Measurements from ENCODE around the gene BTBD10. TPM values are rescaled to one million over a fixed set of nuclear protein-coding genes. Genes with fewer than 3 reads are reported as not detected.

The BTBD10 gene
- total and polyA plus RNA-seq, 2 of the 13 experiments (the other 11 are each of a cell fraction or from before 2014, with no cell fraction given): 9.8 to 26.6 TPM

DNA sequence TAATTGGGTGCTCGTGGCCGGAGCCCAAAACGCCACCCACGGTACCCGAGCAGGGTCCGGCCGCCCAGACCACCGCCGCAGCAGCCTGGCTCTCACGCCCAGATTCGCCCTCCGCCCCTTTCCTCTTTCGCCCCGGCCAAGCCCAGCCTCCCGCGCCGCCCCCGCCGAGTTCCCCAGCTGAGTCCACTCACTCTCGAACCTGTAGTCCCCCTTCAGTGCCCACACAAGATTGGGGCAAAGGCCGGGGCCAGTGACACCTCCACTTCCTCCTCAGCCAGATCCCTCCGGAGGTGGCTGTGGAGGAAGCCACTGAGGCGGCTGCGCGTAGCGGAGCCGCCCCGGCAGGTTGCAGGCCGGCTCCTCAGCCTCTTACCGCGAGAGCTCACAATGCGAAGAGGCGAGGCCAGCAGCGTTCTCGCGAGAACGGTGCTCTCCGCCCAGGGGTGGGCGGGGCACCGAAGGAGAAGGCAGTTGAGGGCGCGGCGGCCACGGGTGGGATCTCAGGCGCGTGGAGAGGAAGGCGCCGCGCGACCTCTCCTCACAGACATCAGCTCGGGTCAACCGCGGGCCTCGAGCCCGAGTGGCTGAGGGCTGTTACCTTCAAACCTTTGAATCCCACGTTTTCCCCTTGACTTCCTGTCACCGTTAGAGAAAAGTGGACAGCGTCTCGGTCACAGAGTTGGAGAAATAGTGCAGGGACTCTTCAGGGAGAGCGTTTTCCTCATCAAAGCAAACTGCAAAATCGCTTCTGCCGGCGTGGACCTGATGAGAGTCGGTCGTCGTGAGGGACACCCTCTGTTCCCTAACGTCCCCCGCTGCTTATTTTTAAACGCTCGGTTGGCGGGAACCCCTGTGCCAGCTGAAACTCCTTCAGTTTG lies at the start of gene BTBD10 (continued):
- TF ChIP-seq ZNF441 (CRISPR knock-in tag; IDR thresholded peaks at IDR 0.05; ENCODE audit: borderline replicate concordance) (peak; percentile 44; the same call in 1 of the 2 replicates), NR2C2 (CRISPR knock-in tag; IDR thresholded peaks at IDR 0.05; ENCODE audit: borderline replicate concordance) (peak; percentile 34; the same call in 1 of the 2 replicates), ZNF567 (CRISPR knock-in tag; IDR thresholded peaks at IDR 0.05; ENCODE audit: borderline replicate concordance) (no peak), NCOA5 (CRISPR knock-in tag; IDR thresholded peaks at IDR 0.05) (no peak), SATB2 (CRISPR knock-in tag; IDR thresholded peaks at IDR 0.05) (no peak), ZFX (CRISPR knock-in tag; IDR thresholded peaks at IDR 0.05; ENCODE audit: low read depth) (peak; percentile 93), NFATC3 (CRISPR knock-in tag; IDR thresholded peaks at IDR 0.05) (peak; percentile 67; the same call in 1 of the 2 replicates), ZNF543 (CRISPR knock-in tag; IDR thresholded peaks at IDR 0.05) (0 out of 2 replicates have a peak, but pooled peaks have one; percentile 65), NFYC (CRISPR knock-in tag; IDR thresholded peaks at IDR 0.05) (no peak; the same call in 1 of the 2 replicates), KDM3A (CRISPR knock-in tag; IDR thresholded peaks at IDR 0.05; ENCODE audit: low read depth) (peak; percentile 77; the same call in 1 of the 2 replicates), SMC3 (IDR thresholded peaks at IDR 0.05; ENCODE audit: low read length) (no peak)
- TF ChIP-seq, protein P1, sequence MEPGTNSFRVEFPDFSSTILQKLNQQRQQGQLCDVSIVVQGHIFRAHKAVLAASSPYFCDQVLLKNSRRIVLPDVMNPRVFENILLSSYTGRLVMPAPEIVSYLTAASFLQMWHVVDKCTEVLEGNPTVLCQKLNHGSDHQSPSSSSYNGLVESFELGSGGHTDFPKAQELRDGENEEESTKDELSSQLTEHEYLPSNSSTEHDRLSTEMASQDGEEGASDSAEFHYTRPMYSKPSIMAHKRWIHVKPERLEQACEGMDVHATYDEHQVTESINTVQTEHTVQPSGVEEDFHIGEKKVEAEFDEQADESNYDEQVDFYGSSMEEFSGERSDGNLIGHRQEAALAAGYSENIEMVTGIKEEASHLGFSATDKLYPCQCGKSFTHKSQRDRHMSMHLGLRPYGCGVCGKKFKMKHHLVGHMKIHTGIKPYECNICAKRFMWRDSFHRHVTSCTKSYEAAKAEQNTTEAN (CRISPR knock-in tag; conservative IDR thresholded peaks at IDR 0.05): 0 out of 2 replicates have a peak, but pooled peaks have one; percentile 37
- TF ChIP-seq, protein P2, sequence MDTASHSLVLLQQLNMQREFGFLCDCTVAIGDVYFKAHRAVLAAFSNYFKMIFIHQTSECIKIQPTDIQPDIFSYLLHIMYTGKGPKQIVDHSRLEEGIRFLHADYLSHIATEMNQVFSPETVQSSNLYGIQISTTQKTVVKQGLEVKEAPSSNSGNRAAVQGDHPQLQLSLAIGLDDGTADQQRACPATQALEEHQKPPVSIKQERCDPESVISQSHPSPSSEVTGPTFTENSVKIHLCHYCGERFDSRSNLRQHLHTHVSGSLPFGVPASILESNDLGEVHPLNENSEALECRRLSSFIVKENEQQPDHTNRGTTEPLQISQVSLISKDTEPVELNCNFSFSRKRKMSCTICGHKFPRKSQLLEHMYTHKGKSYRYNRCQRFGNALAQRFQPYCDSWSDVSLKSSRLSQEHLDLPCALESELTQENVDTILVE (CRISPR knock-in tag; IDR thresholded peaks at IDR 0.05): peak; percentile 73
- TF ChIP-seq, protein P3, sequence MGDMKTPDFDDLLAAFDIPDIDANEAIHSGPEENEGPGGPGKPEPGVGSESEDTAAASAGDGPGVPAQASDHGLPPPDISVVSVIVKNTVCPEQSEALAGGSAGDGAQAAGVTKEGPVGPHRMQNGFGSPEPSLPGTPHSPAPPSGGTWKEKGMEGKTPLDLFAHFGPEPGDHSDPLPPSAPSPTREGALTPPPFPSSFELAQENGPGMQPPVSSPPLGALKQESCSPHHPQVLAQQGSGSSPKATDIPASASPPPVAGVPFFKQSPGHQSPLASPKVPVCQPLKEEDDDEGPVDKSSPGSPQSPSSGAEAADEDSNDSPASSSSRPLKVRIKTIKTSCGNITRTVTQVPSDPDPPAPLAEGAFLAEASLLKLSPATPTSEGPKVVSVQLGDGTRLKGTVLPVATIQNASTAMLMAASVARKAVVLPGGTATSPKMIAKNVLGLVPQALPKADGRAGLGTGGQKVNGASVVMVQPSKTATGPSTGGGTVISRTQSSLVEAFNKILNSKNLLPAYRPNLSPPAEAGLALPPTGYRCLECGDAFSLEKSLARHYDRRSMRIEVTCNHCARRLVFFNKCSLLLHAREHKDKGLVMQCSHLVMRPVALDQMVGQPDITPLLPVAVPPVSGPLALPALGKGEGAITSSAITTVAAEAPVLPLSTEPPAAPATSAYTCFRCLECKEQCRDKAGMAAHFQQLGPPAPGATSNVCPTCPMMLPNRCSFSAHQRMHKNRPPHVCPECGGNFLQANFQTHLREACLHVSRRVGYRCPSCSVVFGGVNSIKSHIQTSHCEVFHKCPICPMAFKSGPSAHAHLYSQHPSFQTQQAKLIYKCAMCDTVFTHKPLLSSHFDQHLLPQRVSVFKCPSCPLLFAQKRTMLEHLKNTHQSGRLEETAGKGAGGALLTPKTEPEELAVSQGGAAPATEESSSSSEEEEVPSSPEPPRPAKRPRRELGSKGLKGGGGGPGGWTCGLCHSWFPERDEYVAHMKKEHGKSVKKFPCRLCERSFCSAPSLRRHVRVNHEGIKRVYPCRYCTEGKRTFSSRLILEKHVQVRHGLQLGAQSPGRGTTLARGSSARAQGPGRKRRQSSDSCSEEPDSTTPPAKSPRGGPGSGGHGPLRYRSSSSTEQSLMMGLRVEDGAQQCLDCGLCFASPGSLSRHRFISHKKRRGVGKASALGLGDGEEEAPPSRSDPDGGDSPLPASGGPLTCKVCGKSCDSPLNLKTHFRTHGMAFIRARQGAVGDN (CRISPR knock-in tag; IDR thresholded peaks at IDR 0.05): peak; percentile 91
- TF ChIP-seq, protein P4, sequence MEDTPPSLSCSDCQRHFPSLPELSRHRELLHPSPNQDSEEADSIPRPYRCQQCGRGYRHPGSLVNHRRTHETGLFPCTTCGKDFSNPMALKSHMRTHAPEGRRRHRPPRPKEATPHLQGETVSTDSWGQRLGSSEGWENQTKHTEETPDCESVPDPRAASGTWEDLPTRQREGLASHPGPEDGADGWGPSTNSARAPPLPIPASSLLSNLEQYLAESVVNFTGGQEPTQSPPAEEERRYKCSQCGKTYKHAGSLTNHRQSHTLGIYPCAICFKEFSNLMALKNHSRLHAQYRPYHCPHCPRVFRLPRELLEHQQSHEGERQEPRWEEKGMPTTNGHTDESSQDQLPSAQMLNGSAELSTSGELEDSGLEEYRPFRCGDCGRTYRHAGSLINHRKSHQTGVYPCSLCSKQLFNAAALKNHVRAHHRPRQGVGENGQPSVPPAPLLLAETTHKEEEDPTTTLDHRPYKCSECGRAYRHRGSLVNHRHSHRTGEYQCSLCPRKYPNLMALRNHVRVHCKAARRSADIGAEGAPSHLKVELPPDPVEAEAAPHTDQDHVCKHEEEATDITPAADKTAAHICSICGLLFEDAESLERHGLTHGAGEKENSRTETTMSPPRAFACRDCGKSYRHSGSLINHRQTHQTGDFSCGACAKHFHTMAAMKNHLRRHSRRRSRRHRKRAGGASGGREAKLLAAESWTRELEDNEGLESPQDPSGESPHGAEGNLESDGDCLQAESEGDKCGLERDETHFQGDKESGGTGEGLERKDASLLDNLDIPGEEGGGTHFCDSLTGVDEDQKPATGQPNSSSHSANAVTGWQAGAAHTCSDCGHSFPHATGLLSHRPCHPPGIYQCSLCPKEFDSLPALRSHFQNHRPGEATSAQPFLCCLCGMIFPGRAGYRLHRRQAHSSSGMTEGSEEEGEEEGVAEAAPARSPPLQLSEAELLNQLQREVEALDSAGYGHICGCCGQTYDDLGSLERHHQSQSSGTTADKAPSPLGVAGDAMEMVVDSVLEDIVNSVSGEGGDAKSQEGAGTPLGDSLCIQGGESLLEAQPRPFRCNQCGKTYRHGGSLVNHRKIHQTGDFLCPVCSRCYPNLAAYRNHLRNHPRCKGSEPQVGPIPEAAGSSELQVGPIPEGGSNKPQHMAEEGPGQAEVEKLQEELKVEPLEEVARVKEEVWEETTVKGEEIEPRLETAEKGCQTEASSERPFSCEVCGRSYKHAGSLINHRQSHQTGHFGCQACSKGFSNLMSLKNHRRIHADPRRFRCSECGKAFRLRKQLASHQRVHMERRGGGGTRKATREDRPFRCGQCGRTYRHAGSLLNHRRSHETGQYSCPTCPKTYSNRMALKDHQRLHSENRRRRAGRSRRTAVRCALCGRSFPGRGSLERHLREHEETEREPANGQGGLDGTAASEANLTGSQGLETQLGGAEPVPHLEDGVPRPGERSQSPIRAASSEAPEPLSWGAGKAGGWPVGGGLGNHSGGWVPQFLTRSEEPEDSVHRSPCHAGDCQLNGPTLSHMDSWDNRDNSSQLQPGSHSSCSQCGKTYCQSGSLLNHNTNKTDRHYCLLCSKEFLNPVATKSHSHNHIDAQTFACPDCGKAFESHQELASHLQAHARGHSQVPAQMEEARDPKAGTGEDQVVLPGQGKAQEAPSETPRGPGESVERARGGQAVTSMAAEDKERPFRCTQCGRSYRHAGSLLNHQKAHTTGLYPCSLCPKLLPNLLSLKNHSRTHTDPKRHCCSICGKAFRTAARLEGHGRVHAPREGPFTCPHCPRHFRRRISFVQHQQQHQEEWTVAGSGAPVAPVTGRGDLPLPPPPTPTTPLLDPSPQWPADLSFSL (CRISPR knock-in tag; IDR thresholded peaks at IDR 0.05): no peak

Measured in HepG2 (cell line).